AG09309 (cell line): ENCODE results near the gene RUFY2.
"Not testable (repeated sequence)": the region's sequence is repeated elsewhere in the genome, so short reads cannot be mapped to it uniquely, and the experiment has no call there.

ENCODE experiments used
- DNase-seq: peaks from one replicate; pipeline ENCODE4 v3.0.0-alpha.2; 2010; ENCODE audit warnings: low read depth
- H3K4me3 ChIP-seq: 2 replicates; pipeline ENCODE4 v1.5.1; 2011; ENCODE audit warnings: mild to moderate bottlenecking, low read depth, low read length, moderate library complexity; ENCODE audit not compliant: control insufficient read depth
- TF ChIP-seq, protein P1 (sequence below): IDR thresholded peaks from 2 replicates; pipeline ENCODE4 v1.5.1; 2011; ENCODE audit warnings: mild to moderate bottlenecking, low read depth, low read length, inconsistent platforms; ENCODE audit not compliant: insufficient read depth, control insufficient read depth; ENCODE audit errors: missing control alignments

Gene RUFY2

DNA sequence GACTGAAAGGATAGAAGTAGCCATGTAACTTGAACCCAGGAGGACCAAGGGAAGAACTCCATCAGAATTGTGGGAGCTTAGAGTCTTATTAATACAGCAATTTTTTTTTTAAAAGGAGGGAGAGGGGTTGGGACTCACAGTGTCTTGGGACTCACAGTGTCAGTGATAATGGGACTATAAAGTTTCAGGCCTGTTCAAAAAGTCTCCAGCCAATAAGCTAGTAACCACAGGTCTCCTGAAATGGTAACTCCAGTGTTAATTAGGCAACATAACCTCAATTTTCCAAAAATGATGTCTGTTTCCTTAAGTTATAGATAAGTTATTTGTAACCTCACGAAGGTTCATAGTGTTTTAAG is 77.6 kb downstream of the RUFY2 start:
- no peak overlapping the region for H3K4me3 ChIP-seq
- TF ChIP-seq, protein P1, sequence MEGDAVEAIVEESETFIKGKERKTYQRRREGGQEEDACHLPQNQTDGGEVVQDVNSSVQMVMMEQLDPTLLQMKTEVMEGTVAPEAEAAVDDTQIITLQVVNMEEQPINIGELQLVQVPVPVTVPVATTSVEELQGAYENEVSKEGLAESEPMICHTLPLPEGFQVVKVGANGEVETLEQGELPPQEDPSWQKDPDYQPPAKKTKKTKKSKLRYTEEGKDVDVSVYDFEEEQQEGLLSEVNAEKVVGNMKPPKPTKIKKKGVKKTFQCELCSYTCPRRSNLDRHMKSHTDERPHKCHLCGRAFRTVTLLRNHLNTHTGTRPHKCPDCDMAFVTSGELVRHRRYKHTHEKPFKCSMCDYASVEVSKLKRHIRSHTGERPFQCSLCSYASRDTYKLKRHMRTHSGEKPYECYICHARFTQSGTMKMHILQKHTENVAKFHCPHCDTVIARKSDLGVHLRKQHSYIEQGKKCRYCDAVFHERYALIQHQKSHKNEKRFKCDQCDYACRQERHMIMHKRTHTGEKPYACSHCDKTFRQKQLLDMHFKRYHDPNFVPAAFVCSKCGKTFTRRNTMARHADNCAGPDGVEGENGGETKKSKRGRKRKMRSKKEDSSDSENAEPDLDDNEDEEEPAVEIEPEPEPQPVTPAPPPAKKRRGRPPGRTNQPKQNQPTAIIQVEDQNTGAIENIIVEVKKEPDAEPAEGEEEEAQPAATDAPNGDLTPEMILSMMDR, result no peak
- no peak for DNase-seq

- DNase-seq, result peak; percentile 33
- H3K4me3 ChIP-seq, result no peak overlapping the region; the same call in 1 of the 2 replicates
- TF ChIP-seq, protein P1, result no peak
Observed at GRCh38 chr10:68327889-68328786, 78.9 kb downstream of the RUFY2 start.

GRCh38 chr10:68324396-68324795 is 82.7 kb downstream of the RUFY2 start:
- not testable (repeated sequence) for H3K4me3 ChIP-seq, DNase-seq

DNA sequence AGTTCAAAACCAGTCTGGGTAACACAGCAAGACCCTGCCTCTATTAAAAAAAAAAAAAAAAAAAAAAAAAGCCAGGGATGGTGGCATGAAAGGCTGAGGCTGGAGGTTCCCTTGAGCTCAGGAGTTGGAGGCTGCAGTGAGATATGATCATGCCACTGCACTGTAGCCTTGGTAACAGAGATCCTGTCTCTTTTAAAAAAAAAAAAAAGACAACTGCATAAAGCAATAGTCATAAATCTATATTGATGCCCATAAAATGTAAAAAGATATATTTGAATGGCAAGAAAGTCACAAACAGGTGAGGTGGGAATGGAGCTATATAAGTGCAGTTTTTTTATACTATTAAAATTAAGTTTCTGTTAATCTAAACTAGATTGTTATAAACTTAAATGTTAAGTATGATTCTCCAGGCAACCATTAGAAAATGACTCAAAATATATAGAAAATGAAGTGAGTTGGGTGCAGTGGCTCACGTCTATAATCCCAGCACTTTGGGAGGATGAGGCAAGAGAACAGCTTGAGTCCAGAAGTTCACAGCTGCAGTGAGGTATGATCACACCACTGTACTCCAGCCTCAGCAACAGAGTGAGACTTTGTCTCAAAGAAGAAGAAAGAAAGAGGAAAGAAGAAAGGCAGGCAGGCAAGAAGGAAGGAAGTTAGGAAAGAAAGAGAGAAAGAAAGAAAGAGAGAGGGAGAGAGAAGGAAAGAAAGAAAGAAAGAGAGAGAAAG is 88.6 kb downstream of the RUFY2 start:
- no peak for DNase-seq
- TF ChIP-seq, protein P1, result no peak
- no peak overlapping the region for H3K4me3 ChIP-seq

DNA sequence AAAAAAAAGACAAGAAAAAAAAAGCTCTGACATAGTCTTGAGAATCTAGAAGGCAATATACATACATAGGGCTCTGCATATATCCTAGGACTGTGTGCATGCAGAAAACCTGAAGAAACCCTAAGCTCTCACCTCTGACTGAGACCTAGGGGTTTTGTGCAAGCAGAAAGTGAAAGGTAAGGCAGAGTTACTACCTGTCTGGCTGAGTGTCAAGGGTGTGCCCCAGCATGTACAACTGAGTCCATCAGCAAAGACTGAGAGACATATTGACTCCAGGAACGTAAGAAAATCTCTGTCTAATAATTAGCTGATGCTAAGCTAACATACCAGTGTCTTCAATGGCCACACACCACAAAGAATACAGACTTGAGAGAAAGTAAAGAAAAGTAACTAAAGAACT is 91.5 kb downstream of the RUFY2 start:
- TF ChIP-seq, protein P1, result no peak
- no peak overlapping the region for H3K4me3 ChIP-seq
- DNase-seq, result no peak

GRCh38 chr10:68314930-68315329 is 92.1 kb downstream of the RUFY2 start:
- not testable (repeated sequence) for DNase-seq, H3K4me3 ChIP-seq

DNA sequence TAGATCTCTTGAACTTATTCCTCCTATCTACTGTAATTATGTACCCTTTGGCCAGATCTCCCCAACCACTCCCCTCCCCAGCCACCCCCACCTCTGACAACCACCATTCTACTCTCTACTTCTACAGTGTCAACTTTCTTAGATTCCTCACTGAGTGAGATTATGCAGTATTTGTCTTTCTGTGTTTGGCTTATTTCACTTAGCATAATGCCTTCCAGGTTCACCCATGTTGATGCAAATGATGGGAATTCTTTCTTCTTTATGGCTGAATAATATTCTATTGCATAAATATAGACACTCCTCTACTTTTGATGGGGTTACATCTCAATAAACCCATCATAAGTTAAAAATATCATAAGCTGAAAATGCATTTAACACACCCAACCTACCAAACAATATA is 96.5 kb downstream of the RUFY2 start:
- no peak overlapping the region for H3K4me3 ChIP-seq
- DNase-seq, result no peak
- TF ChIP-seq, protein P1, result no peak

GRCh38 chr10:68305854-68306253 is 101.2 kb downstream of the RUFY2 start:
- H3K4me3 ChIP-seq, result no peak overlapping the region
- DNase-seq, result no peak
- TF ChIP-seq, protein P1, result no peak
